HG03025 (cell line): ENCODE results near the gene TEX2.
A peak's percentile ranks its signal among the peaks of the same experiment; 100 is the strongest.

Source experiments
- ATAC-seq: cut with Tn5 transposase; IDR thresholded peaks from one replicate; pipeline ENCODE4 v1.9.1; 2021; ENCODE audit warnings: mild to moderate bottlenecking, moderate library complexity; ENCODE audit not compliant: unreplicated experiment, low FRiP score

TEX2 gene

GRCh38 chr17:64149196-64149595, 113.9 kb downstream of the TEX2 start:
- no peak for ATAC-seq

- ATAC-seq: no peak
Measured at GRCh38 chr17:64148699-64149098, 114.4 kb downstream of the TEX2 start.

- ATAC-seq: no peak
Measured at GRCh38 chr17:64148017-64148631, 114.9 kb downstream of the TEX2 start.

GRCh38 chr17:64147110-64148016, 115.7 kb downstream of the TEX2 start:
- ATAC-seq: no peak

GRCh38 chr17:64146418-64147109, 116.5 kb downstream of the TEX2 start:
- peak; percentile 4 for ATAC-seq

GRCh38 chr17:64145751-64146417, 117.2 kb downstream of the TEX2 start:
- peak; percentile 82 for ATAC-seq

GRCh38 chr17:64145375-64145750, 117.7 kb downstream of the TEX2 start:
- no peak for ATAC-seq

- no peak for ATAC-seq
Measured at GRCh38 chr17:64139542-64139941, 123.5 kb downstream of the TEX2 start.

GRCh38 chr17:64138441-64138840, 124.6 kb downstream of the TEX2 start:
- ATAC-seq: no peak

GRCh38 chr17:64135000-64135399, 128.1 kb downstream of the TEX2 start:
- no peak for ATAC-seq

GRCh38 chr17:64134216-64134970, 128.7 kb downstream of the TEX2 start:
- ATAC-seq: no peak

GRCh38 chr17:64133546-64134215, 129.4 kb downstream of the TEX2 start:
- no peak for ATAC-seq

GRCh38 chr17:64131606-64132270, 131.3 kb downstream of the TEX2 start:
- ATAC-seq: no peak

GRCh38 chr17:64130559-64131001, 132.5 kb downstream of the TEX2 start:
- ATAC-seq: peak; percentile 31

GRCh38 chr17:64129765-64130558, 133.1 kb downstream of the TEX2 start, which contains the start of gene ERN1:
Gene ERN1 (minus strand): TSS chr17:64130144. CDS start chr17:64130029, 115 bp downstream.
- ATAC-seq: peak; percentile 73

GRCh38 chr17:64129515-64129764, 133.6 kb downstream of the TEX2 start:
- no peak for ATAC-seq

- ATAC-seq: no peak
Measured at GRCh38 chr17:64128787-64129514, 134.1 kb downstream of the TEX2 start.

GRCh38 chr17:64126918-64127317, 136.1 kb downstream of the TEX2 start:
- no peak for ATAC-seq
